Kidney epithelial cell (primary cell): Measurements from ENCODE around the gene APBB1IP. TPM values are rescaled to one million over a fixed set of nuclear protein-coding genes. Genes with fewer than 3 reads are reported as not detected.
A peak's percentile ranks its signal among the peaks of the same experiment; 100 is the strongest.
"Not testable (repeated sequence)": the region's sequence is repeated elsewhere in the genome, so short reads cannot be mapped to it uniquely, and the experiment has no call there.

ENCODE experiments used
- DNase-seq: peaks from one replicate; pipeline ENCODE4 v3.0.0-alpha.2; 2010; ENCODE audit warnings: low read depth
- H3K27me3 ChIP-seq: 2 replicates; pipeline ENCODE4 v1.6.0; 2011; ENCODE audit warnings: low read length; ENCODE audit not compliant: control insufficient read depth, insufficient read depth
- H3K36me3 ChIP-seq: 2 replicates; pipeline ENCODE4 v1.5.1; 2011; ENCODE audit warnings: low read length; ENCODE audit not compliant: control insufficient read depth, insufficient read depth
- H3K4me3 ChIP-seq: 2 replicates; pipeline ENCODE4 v1.5.1; 2011; ENCODE audit warnings: low read depth, mild to moderate bottlenecking, control low read depth, low read length
- total RNA-seq: library from RNA; depleted of rRNA; stranded (reverse); fragments of >200 nt; gene quantifications from 2 replicates; pipeline ENCODE4 v1.2.3, GENCODE V29; 2015
- TF ChIP-seq, protein P1 (sequence below): IDR thresholded peaks from 2 replicates; pipeline ENCODE4 v1.5.1; 2011; ENCODE audit warnings: mild to moderate bottlenecking, moderate library complexity, low read length, control low read depth, inconsistent platforms; ENCODE audit not compliant: insufficient read depth, poor library complexity, severe bottlenecking

APBB1IP gene
- total RNA-seq = 0.07 and 1.8 TPM in 2 replicates

DNA sequence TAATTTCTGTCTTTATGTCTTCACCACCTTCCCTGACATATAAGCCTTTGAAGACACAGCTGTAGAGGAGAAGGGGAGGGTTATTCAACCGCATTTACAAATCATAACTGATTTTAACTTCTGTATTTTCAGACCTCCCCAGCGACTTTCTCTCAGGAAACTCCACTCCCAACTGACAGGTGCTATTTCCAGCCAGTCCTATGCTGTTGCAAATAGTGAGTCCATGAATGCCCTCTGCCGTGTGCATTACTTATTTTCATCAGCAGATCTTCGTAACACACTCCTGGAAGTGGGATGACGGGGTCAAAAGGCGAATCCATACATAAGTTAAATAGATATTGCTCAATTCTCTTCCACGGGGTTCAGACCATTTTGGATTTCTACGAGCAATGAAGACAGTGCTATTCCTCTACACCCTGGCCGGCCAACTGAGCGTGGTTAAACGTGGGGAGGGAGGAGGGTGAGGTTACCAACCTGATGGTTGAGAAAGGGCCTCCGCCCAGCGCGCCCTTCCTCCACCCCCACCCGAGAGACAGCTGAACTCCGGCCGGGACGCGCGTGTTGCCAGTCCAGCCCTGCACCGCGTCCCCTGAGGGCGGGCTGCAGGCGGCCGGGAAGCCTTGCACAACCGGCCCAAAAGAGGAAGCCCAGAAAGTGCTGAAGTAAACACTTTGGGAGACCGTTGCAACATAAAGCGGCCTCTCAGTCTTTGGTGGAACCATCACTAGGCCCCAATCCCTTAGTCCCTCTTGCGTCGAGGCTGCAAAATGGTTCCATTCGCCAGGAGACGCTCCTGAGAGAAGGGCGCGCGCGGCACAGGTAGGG lies at the start of gene APBB1IP:
Gene APBB1IP, plus strand, starts transcription at position 705 of the 825 bp plus-strand sequence. CDS start 53,986 bp downstream, outside the sequence.
- H3K27me3 ChIP-seq = peaks cover 5% of the 10 kb centered on the region
- DNase-seq = no peak
- H3K4me3 ChIP-seq = peak within 1 kb of the TSS; percentile 41
- TF ChIP-seq, protein P1, sequence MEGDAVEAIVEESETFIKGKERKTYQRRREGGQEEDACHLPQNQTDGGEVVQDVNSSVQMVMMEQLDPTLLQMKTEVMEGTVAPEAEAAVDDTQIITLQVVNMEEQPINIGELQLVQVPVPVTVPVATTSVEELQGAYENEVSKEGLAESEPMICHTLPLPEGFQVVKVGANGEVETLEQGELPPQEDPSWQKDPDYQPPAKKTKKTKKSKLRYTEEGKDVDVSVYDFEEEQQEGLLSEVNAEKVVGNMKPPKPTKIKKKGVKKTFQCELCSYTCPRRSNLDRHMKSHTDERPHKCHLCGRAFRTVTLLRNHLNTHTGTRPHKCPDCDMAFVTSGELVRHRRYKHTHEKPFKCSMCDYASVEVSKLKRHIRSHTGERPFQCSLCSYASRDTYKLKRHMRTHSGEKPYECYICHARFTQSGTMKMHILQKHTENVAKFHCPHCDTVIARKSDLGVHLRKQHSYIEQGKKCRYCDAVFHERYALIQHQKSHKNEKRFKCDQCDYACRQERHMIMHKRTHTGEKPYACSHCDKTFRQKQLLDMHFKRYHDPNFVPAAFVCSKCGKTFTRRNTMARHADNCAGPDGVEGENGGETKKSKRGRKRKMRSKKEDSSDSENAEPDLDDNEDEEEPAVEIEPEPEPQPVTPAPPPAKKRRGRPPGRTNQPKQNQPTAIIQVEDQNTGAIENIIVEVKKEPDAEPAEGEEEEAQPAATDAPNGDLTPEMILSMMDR = no peak
- no peaks in the 10 kb centered on the region for H3K36me3 ChIP-seq

- TF ChIP-seq, protein P1 = no peak
- Histone ChIP-seq H3K4me3 (no peak overlapping the region), H3K27me3 (peaks cover 10% of the 10 kb centered on the region), H3K36me3 (no peaks in the 10 kb centered on the region)
- no peak for DNase-seq
Observed at GRCh38 chr10:26389533-26389932, 48.6 kb upstream of the APBB1IP start.

DNA sequence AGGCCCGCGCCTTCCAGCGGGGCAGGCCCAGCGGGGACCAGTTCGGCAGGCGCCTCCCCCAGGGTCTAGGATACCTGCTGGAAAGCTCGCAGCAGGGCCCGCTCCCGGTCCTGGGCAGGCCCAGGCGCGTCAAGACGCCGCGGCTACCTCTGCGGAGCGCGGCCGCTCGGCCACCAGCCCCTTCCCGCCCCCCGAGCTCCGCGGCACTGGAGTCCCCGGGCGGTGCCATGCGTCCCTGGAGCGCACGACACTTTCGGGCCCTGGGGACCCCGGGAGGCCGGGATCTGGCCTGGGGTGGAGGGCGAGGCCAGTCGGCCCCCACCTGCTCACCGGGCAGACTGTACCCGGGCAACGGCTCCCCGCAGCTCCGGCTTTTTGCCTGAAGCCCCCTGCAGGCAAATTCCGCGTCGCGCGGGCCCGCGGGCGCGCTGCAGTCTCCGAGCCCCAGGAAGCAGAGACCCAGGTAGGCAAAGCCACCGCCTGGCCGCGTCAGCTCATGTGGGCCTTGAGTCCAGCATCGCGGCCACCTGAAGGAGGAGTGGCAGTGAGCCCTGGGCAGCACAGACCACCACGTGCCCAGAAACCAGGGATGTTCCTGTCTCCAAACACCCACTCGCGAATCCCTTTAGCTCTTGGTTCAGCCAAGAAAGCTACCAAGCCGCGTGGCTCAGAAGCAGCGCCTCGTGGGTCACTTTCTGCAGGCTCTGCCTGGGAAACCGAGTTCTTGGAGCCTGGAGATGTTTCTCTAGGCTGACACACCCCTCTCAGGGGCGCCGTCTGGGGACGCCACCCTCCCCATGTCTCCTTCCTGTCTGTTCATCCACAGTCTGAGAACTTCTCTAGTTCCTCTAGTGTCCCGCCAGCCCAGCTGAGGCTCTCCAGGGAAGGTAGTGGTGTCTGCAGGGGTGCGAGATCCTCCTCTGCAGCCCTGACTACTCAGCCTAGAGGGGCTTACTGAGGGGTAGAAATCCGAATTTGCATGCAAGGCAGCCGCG lies 46.1 kb upstream of the APBB1IP start:
- DNase-seq = no peak
- no peaks in the 10 kb centered on the region for H3K36me3 ChIP-seq
- H3K4me3 ChIP-seq = peak overlapping the region; percentile 14
- TF ChIP-seq, protein P1 = no peak
- peaks cover 10% of the 10 kb centered on the region for H3K27me3 ChIP-seq

DNA sequence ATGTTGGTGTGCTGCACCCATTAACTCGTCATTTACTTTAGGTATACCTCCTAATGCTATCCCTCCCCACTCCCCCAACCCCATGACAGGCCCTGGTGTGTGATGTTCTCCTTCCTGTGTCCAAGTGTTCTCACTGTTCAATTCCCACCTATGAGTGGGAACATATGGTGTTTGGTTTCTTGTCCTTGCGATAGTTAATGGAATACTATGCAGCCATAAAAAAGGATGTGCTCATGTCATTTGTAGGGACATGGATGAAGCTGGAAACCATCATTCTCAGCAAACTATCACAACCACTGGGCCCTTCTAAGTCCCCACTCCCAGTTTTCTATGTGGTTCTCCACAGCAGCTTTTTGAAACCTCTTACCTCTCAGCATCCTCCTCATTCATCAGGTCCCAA lies 39.8 kb upstream of the APBB1IP start:
- not testable (repeated sequence) for H3K36me3 ChIP-seq, H3K4me3 ChIP-seq, H3K27me3 ChIP-seq, DNase-seq

DNA sequence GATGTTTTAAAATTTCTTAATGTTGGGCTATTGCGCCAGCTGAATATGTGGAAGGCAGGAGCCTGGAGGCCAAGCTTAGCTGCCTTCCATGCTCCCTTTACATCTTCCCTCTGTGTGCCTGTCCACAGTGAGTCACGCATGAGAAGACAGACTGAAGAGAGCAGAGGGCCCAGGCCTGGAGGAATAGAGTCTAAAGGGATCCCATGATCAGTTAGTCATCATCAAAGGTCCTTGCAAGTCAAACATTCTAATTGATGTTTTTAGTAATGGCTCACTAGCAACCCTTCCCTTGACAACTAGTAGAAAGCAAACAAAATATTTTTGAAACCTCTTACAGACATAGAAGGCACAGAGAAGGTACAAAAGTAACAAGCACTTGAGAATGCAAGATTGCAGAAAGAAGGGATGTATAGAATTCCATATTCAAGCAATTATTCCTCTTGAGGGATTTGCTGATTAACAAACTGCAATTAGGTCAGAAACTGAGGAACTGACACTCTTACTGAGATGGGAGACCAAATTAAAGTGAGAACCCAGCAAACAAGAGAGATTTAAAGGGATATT lies 30.7 kb upstream of the APBB1IP start:
- H3K27me3 ChIP-seq = no peaks in the 10 kb centered on the region
- no peak overlapping the region for H3K4me3 ChIP-seq
- H3K36me3 ChIP-seq = no peaks in the 10 kb centered on the region
- TF ChIP-seq, protein P1 = no peak
- DNase-seq = peak; percentile 96
